SK-N-SH treated with all-trans-retinoic acid at 6 μM for 48 hours (cell line): ENCODE measurements around the gene RGS10.

ENCODE experiments used
- ATAC-seq: fragments of 200-7000 bp; cut with Tn5 transposase; 3 replicates; pipeline ENCODE4 v1.9.1; 2020; ENCODE audit warnings: mild to moderate bottlenecking, moderate library complexity
- ARNTL ChIP-seq: fragments of 450-650 bp; formaldehyde crosslinking; IDR thresholded peaks from 2 replicates; pipeline ENCODE4 v1.5.0; 2020; ENCODE audit warnings: low read depth, mild to moderate bottlenecking, moderate library complexity, borderline replicate concordance
- BACH2 ChIP-seq: fragments of 250-450 bp; sonication (Bioruptor Pico); IDR thresholded peaks from 2 replicates; pipeline ENCODE4 v1.9.0; 2021; ENCODE audit warnings: mild to moderate bottlenecking, borderline replicate concordance
- CREB5 ChIP-seq: fragments of 250-450 bp; sonication (Bioruptor Pico); IDR thresholded peaks from 2 replicates; pipeline ENCODE4 v1.5.1; 2020; ENCODE audit warnings: low read depth, mild to moderate bottlenecking, moderate library complexity
- CSDC2 ChIP-seq: fragments of 250-450 bp; sonication (Bioruptor Pico); IDR thresholded peaks from 2 replicates; pipeline ENCODE4 v1.5.0; 2020; ENCODE audit warnings: mild to moderate bottlenecking, moderate library complexity
- ESRRG ChIP-seq: fragments of 250-450 bp; sonication (Bioruptor Pico); IDR thresholded peaks from 2 replicates; pipeline ENCODE4 v1.6.1; 2021; ENCODE audit warnings: mild to moderate bottlenecking
- GLIS3 ChIP-seq: fragments of 250-450 bp; sonication (Bioruptor Pico); IDR thresholded peaks from 2 replicates; pipeline ENCODE4 v1.5.0; 2020; ENCODE audit warnings: mild to moderate bottlenecking, moderate library complexity
- ISL1 ChIP-seq: fragments of 250-450 bp; sonication (Bioruptor Pico); IDR thresholded peaks from 2 replicates; pipeline ENCODE4 v2.1.2; 2022; ENCODE audit warnings: mild to moderate bottlenecking, moderate library complexity
- OSR1 ChIP-seq: fragments of 250-450 bp; sonication (Bioruptor Pico); IDR thresholded peaks from 2 replicates; pipeline ENCODE4 v1.8.0; 2022; ENCODE audit warnings: moderate library complexity, mild to moderate bottlenecking, inconsistent platforms
- PATZ1 ChIP-seq: fragments of 250-450 bp; sonication (Bioruptor Pico); IDR thresholded peaks from 2 replicates; pipeline ENCODE4 v1.8.0; 2020; ENCODE audit warnings: mild to moderate bottlenecking, moderate library complexity, borderline replicate concordance
- POU6F1 ChIP-seq: fragments of 250-450 bp; sonication (Bioruptor Pico); IDR thresholded peaks from 2 replicates; pipeline ENCODE4 v1.8.0; 2021; ENCODE audit warnings: low read depth, mild to moderate bottlenecking, moderate library complexity, borderline replicate concordance
- PPARA ChIP-seq: fragments of 250-450 bp; sonication (Bioruptor Pico); IDR thresholded peaks from 2 replicates; pipeline ENCODE4 v1.5.0; 2020; ENCODE audit warnings: mild to moderate bottlenecking, borderline replicate concordance
- RARB ChIP-seq: fragments of 250-450 bp; sonication (Bioruptor Pico); IDR thresholded peaks from 2 replicates; pipeline ENCODE4 v1.8.0; 2021; ENCODE audit warnings: mild to moderate bottlenecking, moderate library complexity
- SNAI2 ChIP-seq: fragments of 250-450 bp; sonication (Bioruptor Pico); IDR thresholded peaks from 2 replicates; pipeline ENCODE4 v1.5.0; 2020; ENCODE audit warnings: mild to moderate bottlenecking, moderate library complexity
- TCF4 ChIP-seq: fragments of 250-450 bp; sonication (Bioruptor Pico); IDR thresholded peaks from 2 replicates; pipeline ENCODE4 v1.8.0; 2021; ENCODE audit warnings: mild to moderate bottlenecking, moderate library complexity, borderline replicate concordance
- TOX ChIP-seq: fragments of 250-450 bp; sonication (Bioruptor Pico); IDR thresholded peaks from 2 replicates; pipeline ENCODE4 v1.8.0; 2021; ENCODE audit warnings: mild to moderate bottlenecking, moderate library complexity, borderline replicate concordance
- TSHZ2 ChIP-seq: fragments of 250-450 bp; sonication (Bioruptor Pico); IDR thresholded peaks from 2 replicates; pipeline ENCODE4 v1.5.0; 2020; ENCODE audit warnings: mild to moderate bottlenecking, moderate library complexity
- ZC3H10 ChIP-seq: fragments of 250-450 bp; sonication (Bioruptor Pico); IDR thresholded peaks from 2 replicates; pipeline ENCODE4 v1.5.1; 2021; ENCODE audit warnings: mild to moderate bottlenecking, moderate library complexity
- ZFP30 ChIP-seq: fragments of 450-650 bp; formaldehyde crosslinking; IDR thresholded peaks from 2 replicates; pipeline ENCODE4 v1.5.0; 2022; ENCODE audit warnings: mild to moderate bottlenecking, moderate library complexity
- ZNF8 ChIP-seq: fragments of 450-650 bp; formaldehyde crosslinking; IDR thresholded peaks from 2 replicates; pipeline ENCODE4 v1.5.0; 2020; ENCODE audit warnings: mild to moderate bottlenecking, moderate library complexity
- TF ChIP-seq, protein P1 (sequence below): fragments of 250-450 bp; sonication (Bioruptor Pico); IDR thresholded peaks from 2 replicates; pipeline ENCODE4 v1.5.1; 2021; ENCODE audit warnings: mild to moderate bottlenecking, moderate library complexity

The RGS10 gene

GRCh38 chr10:119539359-119539825 lies 3.1 kb downstream of the RGS10 start (continued):
- TF ChIP-seq BACH2 (CRISPR knock-in tag): no peak
- TF ChIP-seq PPARA: no peak
- TF ChIP-seq, all 23 proteins: peak for 0

- TF ChIP-seq ESRRG (CRISPR knock-in tag) (no peak), CSDC2 (CRISPR knock-in tag) (no peak), RARB (CRISPR knock-in tag) (no peak), ZNF8 (no peak), TCF4 (CRISPR knock-in tag) (no peak), TSHZ2 (CRISPR knock-in tag) (no peak), CREB5 (CRISPR knock-in tag) (no peak), OSR1 (CRISPR knock-in tag) (no peak), SNAI2 (no peak)
- ATAC-seq: no peak
These were observed 3.7 kb downstream of the RGS10 start for GRCh38 chr10:119538632-119539358.

GRCh38 chr10:119537953-119538630 lies 4.4 kb downstream of the RGS10 start:
- ATAC-seq: no peak
- TF ChIP-seq ZFP30 (no peak), ISL1 (CRISPR knock-in tag) (no peak), RARB (CRISPR knock-in tag) (no peak), ZNF8 (no peak), POU6F1 (no peak), CSDC2 (CRISPR knock-in tag) (no peak), TOX (CRISPR knock-in tag) (no peak), TSHZ2 (CRISPR knock-in tag) (no peak), GLIS3 (CRISPR knock-in tag) (no peak), SNAI2 (no peak), TCF4 (CRISPR knock-in tag) (no peak), ZC3H10 (CRISPR knock-in tag) (no peak), PATZ1 (CRISPR knock-in tag) (no peak), PPARA (no peak), ARNTL (CRISPR knock-in tag) (no peak), OSR1 (CRISPR knock-in tag) (no peak)
- TF ChIP-seq, protein P1, sequence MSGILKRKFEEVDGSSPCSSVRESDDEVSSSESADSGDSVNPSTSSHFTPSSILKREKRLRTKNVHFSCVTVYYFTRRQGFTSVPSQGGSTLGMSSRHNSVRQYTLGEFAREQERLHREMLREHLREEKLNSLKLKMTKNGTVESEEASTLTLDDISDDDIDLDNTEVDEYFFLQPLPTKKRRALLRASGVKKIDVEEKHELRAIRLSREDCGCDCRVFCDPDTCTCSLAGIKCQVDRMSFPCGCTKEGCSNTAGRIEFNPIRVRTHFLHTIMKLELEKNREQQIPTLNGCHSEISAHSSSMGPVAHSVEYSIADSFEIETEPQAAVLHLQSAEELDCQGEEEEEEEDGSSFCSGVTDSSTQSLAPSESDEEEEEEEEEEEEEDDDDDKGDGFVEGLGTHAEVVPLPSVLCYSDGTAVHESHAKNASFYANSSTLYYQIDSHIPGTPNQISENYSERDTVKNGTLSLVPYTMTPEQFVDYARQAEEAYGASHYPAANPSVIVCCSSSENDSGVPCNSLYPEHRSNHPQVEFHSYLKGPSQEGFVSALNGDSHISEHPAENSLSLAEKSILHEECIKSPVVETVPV (CRISPR knock-in tag): no peak
